GM12878 (cell line): Measurements from ENCODE around the gene AP3B1. TPM values are rescaled to one million over a fixed set of nuclear protein-coding genes. Genes with fewer than 3 reads are reported as not detected.

ENCODE experiments used
- ATAC-seq: fragments of 200-7000 bp; cut with Tn5 transposase; 3 replicates; pipeline ENCODE4 v1.9.1; 2020; ENCODE audit warnings: mild to moderate bottlenecking, moderate library complexity
- BruUV-seq: library from RNA; stranded (reverse); fragments of 400-500 nt; replicated peaks from 2 replicates; lab custom pipeline; 2021; lab: Mats Ljungman, UMichigan
- CTCF ChIA-PET: fragments of 300-600 bp; sonication (Branson Sonifier 250); formaldehyde crosslinking; extraction: SDS; loops from one replicate; lab custom pipeline; 2021; ENCODE audit warnings: inconsistent platforms; lab: Yijun Ruan, JAX
- POLR2A ChIA-PET: fragments of 350-600 bp; formaldehyde crosslinking; extraction: SDS; loops from one replicate; lab custom pipeline; 2021; ENCODE audit warnings: inconsistent platforms; lab: Charles Lee
- RAD21 ChIA-PET: fragments of 300-600 bp; sonication (Branson Sonifier 250); formaldehyde crosslinking; loops from one replicate; lab custom pipeline; 2023; ENCODE audit warnings: antibody characterized with exemption; ENCODE audit not compliant: unreplicated experiment; lab: Charles Lee
- SMC1A ChIA-PET: fragments of 300-600 bp; sonication (Branson Sonifier 250); formaldehyde crosslinking; loops from one replicate; lab custom pipeline; 2023; ENCODE audit not compliant: unreplicated experiment, uncharacterized antibody; lab: Charles Lee
- DNase-seq: peaks from one replicate; pipeline ENCODE4 v3.0.0-alpha.2; 2011; ENCODE audit warnings: low read depth, low spot score
- FAIRE-seq: peaks from 3 replicates; lab custom pipeline; 2011; peaks lifted over from hg19 to GRCh38; lab: Jason Lieb, UNC
- H2AFZ ChIP-seq: 2 replicates; pipeline ENCODE4 v1.6.0; 2011; ENCODE audit warnings: low read depth, low read length, control low read depth; ENCODE audit not compliant: control insufficient read depth
- H3K27ac ChIP-seq: 2 replicates; pipeline ENCODE4 v1.5.1; 2011; ENCODE audit warnings: control low read depth; ENCODE audit not compliant: control insufficient read depth, insufficient read depth
- H3K27me3 ChIP-seq, 2 experiments: replicated peaks in 1 of 2; 2 replicates each; pipeline versions ENCODE4 v1.6.0 to v1.6.1; 2011; ENCODE audit warnings: low read length in 1 of 2; ENCODE audit not compliant: control insufficient read depth in 2 of 2, insufficient read depth in 2 of 2
- H3K36me3 ChIP-seq, 2 experiments: 2 replicates each; pipeline ENCODE4 v1.5.1; 2011; ENCODE audit warnings: low read length in 1 of 2; ENCODE audit not compliant: control insufficient read depth in 2 of 2, insufficient read depth in 2 of 2
- H3K4me1 ChIP-seq: 2 replicates; pipeline ENCODE4 v1.6.1; 2011; ENCODE audit warnings: mild to moderate bottlenecking, low read length, moderate library complexity, mixed read lengths; ENCODE audit not compliant: control insufficient read depth, insufficient read depth
- H3K4me2 ChIP-seq: 2 replicates; pipeline ENCODE4 v1.6.0; 2011; ENCODE audit warnings: control low read depth; ENCODE audit not compliant: control insufficient read depth, insufficient read depth
- H3K4me3 ChIP-seq: fragments of 200-600 bp; sonication (generic); 2 replicates; pipeline ENCODE4 v1.5.1; 2016
- H3K79me2 ChIP-seq: 2 replicates; pipeline ENCODE4 v1.6.0; 2011; ENCODE audit warnings: low read length; ENCODE audit not compliant: control insufficient read depth, insufficient read depth
- H3K9ac ChIP-seq: 2 replicates; pipeline ENCODE4 v1.8.0; 2011; ENCODE audit warnings: low read length, control low read depth, mixed read lengths; ENCODE audit not compliant: control insufficient read depth, insufficient read depth
- H3K9me3 ChIP-seq: replicated peaks from 3 replicates; pipeline ENCODE4 v1.5.1; 2011; ENCODE audit warnings: mild to moderate bottlenecking, low read length; ENCODE audit not compliant: control insufficient read depth, insufficient read depth
- H4K20me1 ChIP-seq: 2 replicates; pipeline ENCODE4 v1.6.0; 2011; ENCODE audit not compliant: control insufficient read depth, insufficient read depth
- BACH1 ChIP-seq: fragments of 450-650 bp; IDR thresholded peaks from 2 replicates; pipeline ENCODE4 v1.6.1; 2017; ENCODE audit warnings: mild to moderate bottlenecking, borderline replicate concordance
- BRCA1 ChIP-seq: IDR thresholded peaks from 2 replicates; pipeline ENCODE4 v1.6.1; 2011; ENCODE audit warnings: low read depth, low read length, improper control_type of control experiment
- CTCF ChIP-seq, 3 experiments: IDR thresholded peaks in 2 of 3; conservative IDR thresholded peaks in 1 of 3; 2 replicates each; pipeline ENCODE4 v1.5.1; 2011; ENCODE audit warnings: low read depth in 3 of 3, low read length in 3 of 3, mild to moderate bottlenecking in 3 of 3, control low read depth in 2 of 3, moderate library complexity in 2 of 3, inconsistent platforms in 1 of 3, mixed read lengths in 1 of 3; ENCODE audit not compliant: control insufficient read depth in 2 of 3, insufficient read depth in 1 of 3; ENCODE audit errors: extremely low read depth in 1 of 3
- EED ChIP-seq: sonication (generic); IDR thresholded peaks from 2 replicates; pipeline ENCODE4 v1.6.1; 2016; ENCODE audit warnings: antibody characterized with exemption, low read depth
- FOXK2 ChIP-seq: fragments of 450-650 bp; IDR thresholded peaks from 2 replicates; pipeline ENCODE4 v1.6.1; 2017; ENCODE audit warnings: mild to moderate bottlenecking, moderate library complexity
- HDGF ChIP-seq: fragments of 450-650 bp; IDR thresholded peaks from 2 replicates; pipeline ENCODE4 v1.6.1; 2016; ENCODE audit warnings: antibody characterized with exemption
- KDM1A ChIP-seq: fragments of 200-600 bp; sonication (generic); IDR thresholded peaks from 2 replicates; pipeline ENCODE4 v1.6.1; 2016; ENCODE audit warnings: borderline replicate concordance
- MEF2B ChIP-seq: fragments of 450-650 bp; IDR thresholded peaks from 2 replicates; pipeline ENCODE4 v1.6.1; 2018; ENCODE audit warnings: mild to moderate bottlenecking, moderate library complexity; ENCODE audit not compliant: partially characterized antibody, poor library complexity, severe bottlenecking
- NRF1 ChIP-seq: conservative IDR thresholded peaks from 2 replicates; pipeline ENCODE4 v1.6.1; 2011; ENCODE audit warnings: mild to moderate bottlenecking, low read depth, low read length, improper control_type of control experiment
- RAD21 ChIP-seq: IDR thresholded peaks from 2 replicates; pipeline ENCODE4 v1.6.1; 2011; ENCODE audit warnings: mild to moderate bottlenecking, low read depth, low read length, moderate library complexity; ENCODE audit not compliant: insufficient read depth
- SIX5 ChIP-seq: IDR thresholded peaks from 2 replicates; pipeline ENCODE4 v1.6.1; 2011; ENCODE audit warnings: mild to moderate bottlenecking, low read depth, low read length, moderate library complexity; ENCODE audit not compliant: severe bottlenecking
- SMAD5 ChIP-seq: IDR thresholded peaks from 2 replicates; pipeline ENCODE4 v1.6.1; 2016; ENCODE audit warnings: antibody characterized with exemption, low read depth
- SMC3 ChIP-seq: IDR thresholded peaks from 2 replicates; pipeline ENCODE4 v1.6.1; 2011; ENCODE audit warnings: low read length, improper control_type of control experiment, borderline replicate concordance
- ZBED1 ChIP-seq: IDR thresholded peaks from 2 replicates; pipeline ENCODE4 v1.6.1; 2016; ENCODE audit warnings: borderline replicate concordance
- WGBS: methylation state at CpG from one replicate; pipeline ENCODE4 v1.1.6; 2016; ENCODE audit warnings: low lambda C conversion rate; ENCODE audit not compliant: insufficient replicate concordance, insufficient coverage; ENCODE audit errors: missing lambda C conversion rate; 5-methylcytosine and 5-hydroxymethylcytosine counted together
- in situ Hi-C: fragments of 300-500 bp; cut with MboI; formaldehyde crosslinking; loops from 9 replicates; pipeline ENCODE4 v1.14.3; 2018; ENCODE audit warnings: mixed read lengths
- intact Hi-C: fragments of 100-400 bp; cut with micrococcal nuclease; formaldehyde crosslinking; loops from one replicate; pipeline ENCODE4 v1.14.2; 2022; ENCODE audit not compliant: unreplicated experiment
- polyA plus RNA-seq, 11 experiments: library from polyadenylated mRNA; depleted of rRNA in 4 of 11; unstranded in 6 of 11; stranded (reverse) in 5 of 11; fragments of >200 nt; fragmentation: Nextera tagmentation in 4 of 11; fragmentation: Illumina TruSeq in 1 of 11; extraction: Ambion mirVana in 4 of 11; extraction: Trizol in 1 of 11; gene quantifications; 1 replicate in 1 of 11; 2 replicates in 10 of 11; pipeline versions ENCODE4 v1.2.1 to v1.2.3, GENCODE V29; 2011 to 2016; ENCODE audit warnings: inconsistent platforms in 2 of 11, missing spikeins in 2 of 11, low read depth in 1 of 11
- total RNA-seq, 4 experiments: library from RNA; depleted of rRNA in 3 of 4; stranded (reverse); fragments of >200 nt in 3 of 4; fragmentation: Illumina TruSeq in 1 of 4; extraction: Trizol in 1 of 4; gene quantifications; 2 replicates each; pipeline versions ENCODE4 v1.2.1 to v1.2.3, GENCODE V29; 2013 to 2021

The AP3B1 gene
- total and polyA plus RNA-seq, 10 of the 15 experiments (the other 5 are each of a cell fraction or from before 2014, with no cell fraction given): 30.9 to 70.8 (median 46.0) TPM

- Histone ChIP-seq H3K27me3 (no peaks in the 10 kb centered on the region), H3K36me3 (no peaks in the 10 kb centered on the region; a peak in 2 of 4 replicates), H3K4me1 (peaks cover 10% of the 10 kb centered on the region; the same call in 1 of the 2 replicates), H2AFZ (no peak overlapping the region), H3K4me3 (no peak overlapping the region), H3K79me2 (peaks cover 22% of the 10 kb centered on the region), H3K9ac (no peak overlapping the region), H3K9me3 (no peaks in the 10 kb centered on the region), H3K4me2 (no peak overlapping the region), H4K20me1 (peaks cover 3% of the 10 kb centered on the region; the same call in 1 of the 2 replicates), H3K27ac (no peak overlapping the region)
- in situ Hi-C loops: no loop called here
- no peak for DNase-seq
- FAIRE-seq: no peak
- ChIA-PET CTCF (interaction anchor here (0.7 kb wide), 1 partner anchor 264 kb away, joined by 3 read pairs; no protein-coding TSS in a partner anchor), RAD21 (no interaction called here), SMC1A (interaction anchor here (1.8 kb wide), 1 partner anchor 711 kb away, joined by 4 read pairs; no protein-coding TSS in a partner anchor), POLR2A (interaction anchor here (0.7 to 1.0 kb wide), 2 partner anchors 11 to 387 kb away, joined by 3 read pairs; no protein-coding TSS in a partner anchor)
- TF ChIP-seq SMAD5 (no peak), ZBED1 (no peak), EED (no peak), BRCA1 (no peak), NRF1 (no peak)
- WGBS: 100% methylated on average over 4 of the region's 4 CpGs
- no peak for ATAC-seq
- BruUV-seq: TSS peak; percentile 25
- intact Hi-C loops: no loop called here
Observed at GRCh38 chr5:78271766-78272165, 22.7 kb downstream of the AP3B1 start.

- intact Hi-C loops: loop anchor here (1.0 kb wide), 1 partner anchor 47 kb away; no protein-coding TSS in a partner anchor
- H4K20me1 ChIP-seq: no peaks in the 10 kb centered on the region
- no peak for DNase-seq
- no TSS peak for BruUV-seq
- peaks cover 1 to 7% of the 10 kb centered on the region in 2 experiments; a peak in 3 of 4 replicates for H3K36me3 ChIP-seq
- H3K27ac ChIP-seq: no peak overlapping the region
- ChIA-PET POLR2A (interaction anchor here (0.9 kb wide), 1 partner anchor 638 kb away, joined by 3 read pairs; no protein-coding TSS in a partner anchor), SMC1A (interaction anchor here (0.6 to 2.4 kb wide), 13 partner anchors 13 to 708 kb away, joined by 3 to 11 read pairs (median 5); partner anchors contain the start of gene AP3B1), RAD21 (interaction anchor here (0.8 to 2.2 kb wide), 16 partner anchors 8 to 711 kb away, joined by 3 to 19 read pairs (median 4); no protein-coding TSS in a partner anchor), CTCF (interaction anchor here (0.8 to 3.0 kb wide), 21 partner anchors 8 to 709 kb away, joined by 3 to 26 read pairs (median 5); no protein-coding TSS in a partner anchor)
- H3K27me3 ChIP-seq: no peaks in the 10 kb centered on the region
- ATAC-seq: peak; percentile 84
- in situ Hi-C loops: no loop called here
- FAIRE-seq: no peak
- peaks cover 10% of the 10 kb centered on the region; the same call in 1 of the 2 replicates for H3K4me1 ChIP-seq
- H3K4me3 ChIP-seq: no peak overlapping the region
- peak overlapping the region; percentile 64; the same call in 1 of the 2 replicates for H3K4me2 ChIP-seq
- H3K9me3 ChIP-seq: no peaks in the 10 kb centered on the region
- peaks cover 10% of the 10 kb centered on the region for H3K79me2 ChIP-seq
- H3K9ac ChIP-seq: no peak overlapping the region
- no peak overlapping the region for H2AFZ ChIP-seq
- TF ChIP-seq FOXK2 (no peak), CTCF (IDR thresholded peaks at IDR 0.05 in 2 of 3, conservative IDR thresholded peaks at IDR 0.05 in 1 of 3; ENCODE audit: control insufficient read depth in 2 of 3, extremely low read depth in 1 of 3, insufficient read depth in 1 of 3, low read depth in 3 of 3, low read length in 3 of 3) (peak in 2 of 3 experiments; percentile 17 to 42; a peak in 4 of 6 replicates), MEF2B (no peak), KDM1A (no peak), HDGF (no peak), SIX5 (no peak), SMC3 (peak; percentile 21; the same call in 1 of the 2 replicates), RAD21 (peak; percentile 42; the same call in 1 of the 2 replicates), BACH1 (no peak)
Observed at GRCh38 chr5:78269088-78269703, 25.3 kb downstream of the AP3B1 start.
